ENCODE results near the gene APOL4.

DNA sequence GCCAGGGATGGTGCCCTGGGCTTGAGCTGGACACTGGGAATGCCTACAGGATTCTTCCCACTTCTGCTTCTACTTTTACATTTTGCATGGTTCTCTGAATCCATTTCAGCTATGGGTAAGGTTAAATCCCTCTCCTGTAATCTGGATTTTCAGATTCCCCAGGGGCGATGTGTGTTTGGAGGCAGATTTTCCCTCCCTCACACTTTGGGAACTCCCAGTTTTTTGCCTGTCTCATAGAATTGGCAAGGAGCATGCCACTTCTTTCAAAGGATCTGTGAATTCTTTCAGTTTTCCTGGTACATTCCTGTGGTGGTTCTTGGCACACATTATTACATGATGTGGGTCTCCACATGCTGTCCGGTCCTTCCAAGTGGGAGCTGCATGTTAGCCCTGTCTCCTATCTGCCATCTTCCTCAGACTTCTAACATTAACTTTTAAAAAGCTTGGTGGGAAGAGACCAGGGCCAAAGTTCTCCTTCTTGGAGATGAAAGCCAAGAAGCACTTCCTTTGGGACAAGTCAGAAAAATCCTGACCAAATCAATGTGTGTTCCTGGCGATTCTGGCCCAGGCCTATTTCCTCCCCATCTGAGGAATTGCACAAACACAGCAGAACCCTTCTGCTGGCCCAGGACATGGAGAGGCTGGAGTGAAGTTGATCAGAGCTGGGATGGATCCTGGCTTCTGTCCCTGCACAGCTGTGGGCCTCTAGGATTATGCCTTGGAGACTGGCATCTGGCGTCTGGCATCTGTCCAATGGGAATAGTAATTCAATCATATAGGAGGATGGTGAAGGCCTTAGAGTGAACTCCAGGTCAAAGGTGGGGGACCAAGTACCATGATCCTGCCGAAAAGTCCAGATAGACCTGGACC, 43.1 kb upstream of the APOL4 start:
- TF ChIP-seq ZNF274 (IDR thresholded peaks at IDR 0.05; ENCODE audit: low read depth, low read length): no peak
- no peak for TF ChIP-seq YY1 (IDR thresholded peaks at IDR 0.05; ENCODE audit: insufficient read depth, insufficient read length)
- no peak for TF ChIP-seq SUZ12 (IDR thresholded peaks at IDR 0.05; ENCODE audit: extremely low read depth, insufficient read depth, insufficient read length)
